Heart left ventricle (tissue), 16 donors: ENCODE measurements around the gene PSMA6. TPM values are rescaled to one million over a fixed set of nuclear protein-coding genes. Genes with fewer than 3 reads are reported as not detected.

ENCODE experiments used
- ATAC-seq, 4 donors: fragments of 200-7000 bp; cut with Tn5 transposase; one replicate each; pipeline ENCODE4 v1.9.1; 2020 to 2022; ENCODE audit warnings: moderate library complexity in 4 of 4, mild to moderate bottlenecking in 3 of 4, moderate number of reproducible peaks in 1 of 4
- DNase-seq, 5 donors: peaks; one replicate each; pipeline ENCODE4 v3.0.0-alpha.2; 2020
- H3K27ac ChIP-seq, 12 donors: fragments of 200-600 bp; sonication (generic) in 4 of 12; one replicate each; pipeline versions ENCODE4 v1.5.0 to v1.8.0; 2016 to 2022; ENCODE audit warnings: mild to moderate bottlenecking in 2 of 12
- H3K27me3 ChIP-seq, 9 donors: fragments of 200-600 bp; sonication (generic) in 2 of 9; one replicate each; pipeline versions ENCODE4 v1.5.1 to v1.8.0; 2016 to 2022; ENCODE audit warnings: mild to moderate bottlenecking in 3 of 9
- H3K36me3 ChIP-seq, 9 donors: fragments of 200-600 bp; sonication (generic) in 2 of 9; one replicate each; pipeline versions ENCODE4 v1.5.0 to v1.8.0; 2018 to 2022; ENCODE audit warnings: mild to moderate bottlenecking in 2 of 9
- H3K4me1 ChIP-seq, 12 donors: fragments of 200-600 bp; sonication (generic) in 4 of 12; one replicate each; pipeline versions ENCODE4 v1.5.0 to v1.8.0; 2016 to 2022; ENCODE audit warnings: mild to moderate bottlenecking in 3 of 12
- H3K4me3 ChIP-seq, 12 donors: fragments of 200-600 bp; sonication (generic) in 4 of 12; one replicate each; pipeline versions ENCODE4 v1.5.0 to v1.8.0; 2017 to 2022; ENCODE audit warnings: mild to moderate bottlenecking in 9 of 12, moderate library complexity in 4 of 12
- H3K9me3 ChIP-seq, 12 donors: fragments of 200-600 bp; sonication (generic) in 4 of 12; one replicate each; pipeline versions ENCODE4 v1.5.0 to v1.8.0; 2016 to 2022; ENCODE audit warnings: mild to moderate bottlenecking in 1 of 12
- CTCF ChIP-seq, 12 donors: fragments of 200-600 bp; sonication (generic) in 4 of 12; IDR thresholded peaks; one replicate each; pipeline versions ENCODE4 v1.5.0 to v1.8.0; 2018 to 2022; ENCODE audit warnings: antibody characterized with exemption in 12 of 12, mild to moderate bottlenecking in 5 of 12
- POLR2A ChIP-seq, 2 donors: fragments of 450-650 bp; IDR thresholded peaks; one replicate each; pipeline ENCODE4 v1.6.1; 2017; ENCODE audit warnings: antibody characterized with exemption in 2 of 2, mild to moderate bottlenecking in 2 of 2, moderate library complexity in 2 of 2
- WGBS, 4 donors: extraction: QIAGEN DNeasy Blood & Tissue Kit in 2 of 4; methylation state at CpG; one replicate each; pipeline versions ENCODE4 v1.1.5 to v1.1.7; 2013 to 2018; 5-methylcytosine and 5-hydroxymethylcytosine counted together
- intact Hi-C, 10 donors: fragments of 100-400 bp; cut with DNase I; formaldehyde crosslinking; loops; one replicate each; pipeline versions ENCODE4 v1.11.1 to v1.14.2; 2022
- long read RNA-seq, 3 donors: library from polyadenylated mRNA; unstranded; transcript quantifications; one replicate each; pipeline ENCODE4 v2.0.0, GENCODE V29; 2020 to 2021
- polyA plus RNA-seq, 2 donors: library from polyadenylated mRNA; stranded (reverse); fragments of 200-250 nt; gene quantifications; one replicate each; pipeline ENCODE4 v1.2.3, GENCODE V29; 2013
- total RNA-seq, 9 donors: library from RNA; depleted of rRNA in 2 of 9; stranded (reverse); fragments of >200 nt in 2 of 9; fragmentation: NEBNext Ultra II Directional in 3 of 9; extraction: Animal tissue kit (Norgen Biotek cat#: 25700) in 3 of 9; gene quantifications; one replicate each; pipeline versions ENCODE4 v1.1.0 to v1.2.4, GENCODE V29; 2016 to 2023
- donor health status: ischemic (EF 13 %, LVEDD 7.1; RV severe dilation, severe dysfunction).
- donor health status: healthy with polysubstance abuse.
- donor health status: DM: no; HTN: yes; CAD: no.
- donor health status: DM: no; HTN: no; CAD: no.
- donor health status: ischemic (EF 25% LVEDD 6.9; RV normal size, moderate dysfunction).
- donor health status: ischemic (EF 25% LVEDD 5.7; RV mildly dilated, moderate dysfunction).
- donor health status: healthy.
- donor health status: DM: yes; HTN: yes; CAD: no.
- donor health status: ischemic (EF 35%, LVEDD 5.7; RV mildly dilated, moderate dysfunction).
- donor health status: nonischemic (EF 11% LVEDD 7.7; RV severe dilation, severe dysfunction).
- donor health status: DM: yes; HTN: yes; CAD: no.
- donor health status: PGD.
- donor health status: ischemic (EF 29% LVEDD 5.4; RV normal size, mild dysfunction).
- donor health status: nonischemic (EF 23%, LVEDD 6.1; RV moderate dilation, normal function).

The PSMA6 gene
- total RNA-seq (100 to 1,000 TPM; 146 to 230 (median 176) TPM), polyA plus RNA-seq (100 to 1,000 TPM; 123 to 293 TPM)
- long read RNA-seq, donor 1, full-length matches to known transcripts: 119 of 122 reads
- long read RNA-seq, donor 1, partial matches to known transcripts: 2 of 122 reads
- long read RNA-seq, donor 1, other reads (novel, unspliced or antisense): 1 of 122 reads
- long read RNA-seq, donor 2, transcript PSMA6-201 (7 exons, 1,029 nt): major isoform, 349 of 358 reads
- long read RNA-seq, donor 2, partial matches to known transcripts: 0 of 358 reads
- long read RNA-seq, donor 2, other reads (novel, unspliced or antisense): 4 of 358 reads
- long read RNA-seq, donor 3, transcript PSMA6-201 (7 exons, 1,029 nt): major isoform, 110 of 114 reads
- long read RNA-seq, donor 3, partial matches to known transcripts: 0 of 114 reads
- long read RNA-seq, donor 3, other reads (novel, unspliced or antisense): 2 of 114 reads

- DNase-seq: peak; percentile 99 to 100 (median 99)
- Histone ChIP-seq H3K27ac (peak within 1 kb of the TSS; percentile 60 to 96 (median 90)), H3K4me3 (peak within 1 kb of the TSS; percentile 69 to 97 (median 88)), H3K27me3 (no peaks in the 10 kb centered on the region), H3K36me3 (peaks cover 0 to 12% (median 0%) of the 10 kb centered on the region in 9 donors), H3K9me3 (no peaks in the 10 kb centered on the region), H3K4me1 (peaks cover 0 to 60% (median 39%) of the 10 kb centered on the region in 12 donors)
- WGBS, 4 donors: 0 to 1% (median 1%) methylated on average over 35 to 40 of the region's 40 CpGs
- peak; percentile 99 to 100 (median 100) for ATAC-seq
- peak in 1 of 2 donors; percentile 79 for TF ChIP-seq POLR2A (IDR thresholded peaks at IDR 0.05)
- TF ChIP-seq CTCF (IDR thresholded peaks at IDR 0.05): peak in 1 of 12 donors; percentile 10
- intact Hi-C loops: loop anchor here (1.0 to 5.0 kb wide), 8 partner anchors 45 to 115 kb away; partner anchors contain the start of gene NFKBIA (in 6 of the 10)
Observed at GRCh38 chr14:35292051-35292769, at the start of gene PSMA6. PSMA6 (plus strand) TSS chr14:35292382; CDS start chr14:35292477, 95 bp downstream.

GRCh38 chr14:35242599-35243311 is 49.4 kb upstream of the PSMA6 start:
- ATAC-seq (no peak), DNase-seq (no peak)
- Histone ChIP-seq H3K4me1 (peaks cover 0 to 10% (median 0%) of the 10 kb centered on the region in 12 donors), H3K4me3 (no peak overlapping the region), H3K36me3 (peaks cover 0 to under 1% (median 0%) of the 10 kb centered on the region in 9 donors), H3K9me3 (no peaks in the 10 kb centered on the region), H3K27ac (no peak overlapping the region), H3K27me3 (no peaks in the 10 kb centered on the region)
- TF ChIP-seq CTCF (IDR thresholded peaks at IDR 0.05): no peak
- no peak for TF ChIP-seq POLR2A (IDR thresholded peaks at IDR 0.05)
- intact Hi-C loops: no loop called here
- 95 to 97% (median 96%) methylated on average over 5 of the region's 5 CpGs for WGBS, 4 donors

- TF ChIP-seq CTCF (IDR thresholded peaks at IDR 0.05): no peak
- Histone ChIP-seq H3K36me3 (no peaks in the 10 kb centered on the region), H3K27me3 (no peaks in the 10 kb centered on the region), H3K4me1 (peaks cover 0 to 10% (median 0%) of the 10 kb centered on the region in 12 donors), H3K9me3 (no peaks in the 10 kb centered on the region), H3K4me3 (no peak overlapping the region), H3K27ac (no peak overlapping the region)
- ATAC-seq (no peak), DNase-seq (no peak)
- intact Hi-C loops: no loop called here
- WGBS, 4 donors: 79 to 88% (median 86%) methylated on average over 2 of the region's 2 CpGs
Observed at GRCh38 chr14:35243956-35244355, 48.2 kb upstream of the PSMA6 start.
